ENCODE results near the gene MAGEF1. TPM values are rescaled to one million over a fixed set of nuclear protein-coding genes. Genes with fewer than 3 reads are reported as not detected.

The MAGEF1 gene
- total and polyA plus RNA-seq, 2 donors (not counting 1 experiment from before 2014, with no cell fraction given): 9.5 to 26.2 TPM

DNA sequence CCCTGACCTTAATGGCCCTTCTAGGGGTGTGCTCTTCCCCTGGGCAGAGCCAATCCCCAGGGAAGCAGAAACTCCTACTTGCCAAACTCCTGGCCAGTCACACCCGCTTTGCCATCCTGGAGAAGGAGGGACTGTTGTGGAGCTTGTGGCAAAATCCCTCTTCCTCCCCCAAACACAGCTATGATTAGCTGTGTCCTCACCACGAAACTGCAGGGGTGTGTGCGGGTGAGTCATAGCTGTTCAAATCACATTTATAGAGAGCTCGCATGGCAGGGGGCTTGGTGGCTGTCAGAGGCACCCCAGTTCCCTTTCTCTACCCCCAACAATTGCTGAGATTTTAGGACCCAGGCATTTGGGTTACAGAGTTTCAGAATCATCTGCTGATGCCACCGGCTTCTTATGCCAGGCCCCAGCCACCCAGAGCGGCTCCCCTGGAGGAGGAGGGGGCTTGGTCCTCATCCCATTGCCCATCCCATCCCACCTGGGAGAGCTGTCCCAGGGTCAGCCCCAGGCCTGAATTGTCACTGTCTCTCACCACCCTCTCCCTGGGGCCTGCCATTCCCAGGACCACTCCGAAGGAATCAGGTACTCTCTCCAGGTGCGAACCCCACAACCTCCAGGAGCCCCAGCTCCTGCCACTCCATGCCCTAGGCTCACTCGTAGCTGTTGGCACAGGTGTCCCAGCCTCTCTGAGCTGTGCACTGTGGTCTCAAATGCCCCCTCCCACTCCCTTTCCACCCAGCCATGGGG, 28.8 kb upstream of the MAGEF1 start:
- ATAC-seq (ENCODE audit: low read depth) (no peak), DNase-seq (no peak)
- Histone ChIP-seq H3K4me2 (replicated peaks; ENCODE audit: low read depth, low read length, poor library complexity, severe bottlenecking) (no peak overlapping the region), H3K27me3 (replicated peaks in 1 of 4; ENCODE audit: control extremely low read depth in 1 of 4, control insufficient read depth in 3 of 4, insufficient read depth in 4 of 4, low read length in 3 of 4) (peaks cover 0 to 3% (median 0%) of the 10 kb centered on the region in 4 experiments), H3K9me3 (ENCODE audit: control extremely low read depth in 1 of 3, control insufficient read depth in 2 of 3, insufficient read depth in 1 of 3, low read length in 2 of 3) (no peaks in the 10 kb centered on the region), H3K4me1 (ENCODE audit: control insufficient read depth in 2 of 2, insufficient read depth in 2 of 2, low read length in 2 of 2) (no peaks in the 10 kb centered on the region), H3K27ac (ENCODE audit: low read length in 2 of 2) (no peak overlapping the region), H3K79me2 (ENCODE audit: control insufficient read depth, insufficient read depth, low read length) (no peaks in the 10 kb centered on the region), H3K36me3 (replicated peaks in 1 of 2; ENCODE audit: control extremely low read depth in 1 of 2, control insufficient read depth in 1 of 2, extremely low read depth in 1 of 2, insufficient read depth in 2 of 2, low read length in 1 of 2) (no peaks in the 10 kb centered on the region), H3K9ac (ENCODE audit: low read length) (no peak overlapping the region), H3K4me3 (ENCODE audit: control extremely low read depth in 1 of 5, extremely low read depth in 1 of 5, insufficient read depth in 1 of 5, low read depth in 2 of 5, low read length in 4 of 5) (no peak overlapping the region), H4K20me1 (ENCODE audit: control insufficient read depth, insufficient read depth, low read length, poor library complexity, severe bottlenecking) (no peaks in the 10 kb centered on the region), H2AFZ (ENCODE audit: insufficient read depth, low read depth, low read length, poor library complexity, severe bottlenecking) (no peak overlapping the region)
- Mint-ChIP-seq H3K4me3 (no peak overlapping the region), H3K27ac (no peak overlapping the region), H3K9me3 (ENCODE audit: insufficient read depth) (no peaks in the 10 kb centered on the region), H3K4me1 (no peaks in the 10 kb centered on the region), H3K27me3 (peaks cover 6% of the 10 kb centered on the region)
- ChIA-PET POLR2A (no interaction called here), CTCF (interaction anchor here (1.1 kb wide), 1 partner anchor 179 kb away, joined by 3 read pairs; the partner anchor contains the start of gene EPHB3)
- intact Hi-C loops (cut with micrococcal nuclease): no loop called here
- TF ChIP-seq EZH2 (IDR thresholded peaks at IDR 0.05; ENCODE audit: borderline replicate concordance, insufficient read depth, low read depth, low read length, poor library complexity, severe bottlenecking): no peak
- TF ChIP-seq, protein P1, sequence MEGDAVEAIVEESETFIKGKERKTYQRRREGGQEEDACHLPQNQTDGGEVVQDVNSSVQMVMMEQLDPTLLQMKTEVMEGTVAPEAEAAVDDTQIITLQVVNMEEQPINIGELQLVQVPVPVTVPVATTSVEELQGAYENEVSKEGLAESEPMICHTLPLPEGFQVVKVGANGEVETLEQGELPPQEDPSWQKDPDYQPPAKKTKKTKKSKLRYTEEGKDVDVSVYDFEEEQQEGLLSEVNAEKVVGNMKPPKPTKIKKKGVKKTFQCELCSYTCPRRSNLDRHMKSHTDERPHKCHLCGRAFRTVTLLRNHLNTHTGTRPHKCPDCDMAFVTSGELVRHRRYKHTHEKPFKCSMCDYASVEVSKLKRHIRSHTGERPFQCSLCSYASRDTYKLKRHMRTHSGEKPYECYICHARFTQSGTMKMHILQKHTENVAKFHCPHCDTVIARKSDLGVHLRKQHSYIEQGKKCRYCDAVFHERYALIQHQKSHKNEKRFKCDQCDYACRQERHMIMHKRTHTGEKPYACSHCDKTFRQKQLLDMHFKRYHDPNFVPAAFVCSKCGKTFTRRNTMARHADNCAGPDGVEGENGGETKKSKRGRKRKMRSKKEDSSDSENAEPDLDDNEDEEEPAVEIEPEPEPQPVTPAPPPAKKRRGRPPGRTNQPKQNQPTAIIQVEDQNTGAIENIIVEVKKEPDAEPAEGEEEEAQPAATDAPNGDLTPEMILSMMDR (IDR thresholded peaks at IDR 0.05): no peak
- 81% methylated on average over 7 of the region's 9 CpGs for WGBS (ENCODE audit: insufficient coverage)
